ENCODE data around the gene PRKD2.
A peak's percentile ranks its signal among the peaks of the same experiment; 100 is the strongest.

- TF ChIP-seq CTCF (conservative IDR thresholded peaks at IDR 0.05 in 1 of 2, IDR thresholded peaks at IDR 0.05 in 1 of 2; ENCODE audit: low read depth in 1 of 2, low read length in 2 of 2): no peak
- peak; percentile 34 for TF ChIP-seq EZH2 (IDR thresholded peaks at IDR 0.05; ENCODE audit: low read length, missing control alignments)
Measured at GRCh38 chr19:46637224-46637623, 79.7 kb downstream of the PRKD2 start.

All from fibroblast of lung (primary cell).